GM12873 (cell line): ENCODE data around the gene KLF7.

ENCODE experiments used
- TF ChIP-seq, protein P1 (sequence below): IDR thresholded peaks from 2 replicates; pipeline ENCODE4 v1.5.1; 2012; ENCODE audit warnings: low read depth, mild to moderate bottlenecking, moderate library complexity, low read length, control low read depth; ENCODE audit not compliant: insufficient read depth; ENCODE audit errors: missing control alignments

Gene KLF7

DNA sequence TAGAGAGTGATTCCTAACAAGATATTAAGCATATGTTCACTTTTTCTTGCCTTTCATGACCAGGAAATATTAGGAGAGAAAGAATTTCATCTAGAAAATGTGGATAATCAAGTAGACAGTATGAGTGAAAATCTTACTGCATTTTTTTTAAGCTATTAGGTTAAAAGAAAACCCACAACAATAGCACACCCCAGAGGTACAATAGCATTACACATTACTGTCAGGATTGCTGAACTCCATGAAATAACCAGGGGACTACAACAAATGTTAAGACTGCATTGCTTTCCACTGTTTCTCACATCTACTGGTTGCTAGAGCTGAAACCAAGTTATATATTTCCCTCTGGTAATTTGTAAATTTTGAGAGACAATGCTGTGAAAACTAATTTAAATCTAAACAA, 33.7 kb downstream of the KLF7 start:
- TF ChIP-seq, protein P1, sequence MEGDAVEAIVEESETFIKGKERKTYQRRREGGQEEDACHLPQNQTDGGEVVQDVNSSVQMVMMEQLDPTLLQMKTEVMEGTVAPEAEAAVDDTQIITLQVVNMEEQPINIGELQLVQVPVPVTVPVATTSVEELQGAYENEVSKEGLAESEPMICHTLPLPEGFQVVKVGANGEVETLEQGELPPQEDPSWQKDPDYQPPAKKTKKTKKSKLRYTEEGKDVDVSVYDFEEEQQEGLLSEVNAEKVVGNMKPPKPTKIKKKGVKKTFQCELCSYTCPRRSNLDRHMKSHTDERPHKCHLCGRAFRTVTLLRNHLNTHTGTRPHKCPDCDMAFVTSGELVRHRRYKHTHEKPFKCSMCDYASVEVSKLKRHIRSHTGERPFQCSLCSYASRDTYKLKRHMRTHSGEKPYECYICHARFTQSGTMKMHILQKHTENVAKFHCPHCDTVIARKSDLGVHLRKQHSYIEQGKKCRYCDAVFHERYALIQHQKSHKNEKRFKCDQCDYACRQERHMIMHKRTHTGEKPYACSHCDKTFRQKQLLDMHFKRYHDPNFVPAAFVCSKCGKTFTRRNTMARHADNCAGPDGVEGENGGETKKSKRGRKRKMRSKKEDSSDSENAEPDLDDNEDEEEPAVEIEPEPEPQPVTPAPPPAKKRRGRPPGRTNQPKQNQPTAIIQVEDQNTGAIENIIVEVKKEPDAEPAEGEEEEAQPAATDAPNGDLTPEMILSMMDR, result no peak

DNA sequence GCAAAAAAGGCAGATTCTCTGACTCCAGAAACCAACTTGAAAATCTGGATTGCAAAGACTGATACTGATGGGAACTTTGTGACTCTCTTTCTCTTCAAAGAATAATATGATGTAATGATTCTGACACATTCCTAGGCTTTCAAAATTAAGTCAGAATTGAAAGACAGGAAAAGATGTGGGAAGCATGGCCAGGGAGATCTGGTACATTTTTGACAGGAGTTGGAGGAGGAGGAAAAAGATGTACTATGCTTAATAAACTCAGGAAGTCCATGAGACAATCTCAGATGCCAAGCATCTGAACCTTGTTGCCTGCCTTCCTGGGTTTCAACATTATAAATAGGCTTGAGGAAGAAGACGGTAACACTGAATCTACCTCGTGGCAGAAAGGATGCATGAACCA, 34.2 kb downstream of the KLF7 start:
- TF ChIP-seq, protein P1, result no peak

DNA sequence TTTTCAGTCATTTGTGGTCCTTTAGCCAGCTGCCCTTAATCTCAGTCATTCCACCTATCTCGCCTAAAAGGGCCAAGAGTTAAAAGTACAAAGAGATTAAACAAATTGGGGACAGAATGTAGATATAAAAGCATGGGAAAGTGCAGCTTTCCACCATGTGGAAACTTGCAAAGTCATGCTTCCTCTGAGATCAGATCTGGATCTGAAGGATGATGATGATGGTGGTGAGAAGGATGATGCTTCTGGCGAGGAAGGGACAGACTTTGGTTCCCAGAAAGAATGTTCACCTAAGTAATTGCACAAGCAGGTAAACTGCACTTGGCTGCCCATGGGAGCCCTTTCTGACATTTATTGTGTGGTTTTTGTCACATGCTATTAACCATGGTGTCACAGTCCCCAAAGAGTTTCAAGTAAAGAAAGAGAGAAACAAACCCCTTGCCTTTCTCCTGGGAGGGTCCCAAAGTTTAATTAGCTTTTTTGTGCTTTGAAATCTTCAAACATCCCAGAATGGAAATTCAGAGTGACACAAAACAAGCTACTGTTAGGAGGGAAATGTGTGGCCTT, 34.7 kb downstream of the KLF7 start:
- TF ChIP-seq, protein P1, result no peak

DNA sequence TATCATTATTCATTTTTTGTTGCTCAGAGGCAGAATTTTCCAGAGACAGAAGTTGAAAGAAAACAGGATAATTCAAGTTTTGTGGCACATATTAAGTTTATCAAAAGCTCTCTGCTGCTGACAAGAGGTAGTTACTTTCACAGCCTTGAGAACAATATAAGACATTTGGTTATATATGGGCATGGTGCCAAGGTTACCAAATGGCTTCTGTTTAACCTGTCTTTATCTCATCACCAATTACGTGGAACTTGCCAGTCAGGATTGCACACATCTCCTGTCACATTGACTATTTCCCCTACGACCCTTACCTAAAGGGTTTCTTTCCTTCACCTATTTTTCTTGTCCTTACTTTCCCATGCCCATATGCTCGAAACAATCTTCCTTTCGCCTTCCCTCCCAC, 35.9 kb downstream of the KLF7 start:
- TF ChIP-seq, protein P1, result no peak

DNA sequence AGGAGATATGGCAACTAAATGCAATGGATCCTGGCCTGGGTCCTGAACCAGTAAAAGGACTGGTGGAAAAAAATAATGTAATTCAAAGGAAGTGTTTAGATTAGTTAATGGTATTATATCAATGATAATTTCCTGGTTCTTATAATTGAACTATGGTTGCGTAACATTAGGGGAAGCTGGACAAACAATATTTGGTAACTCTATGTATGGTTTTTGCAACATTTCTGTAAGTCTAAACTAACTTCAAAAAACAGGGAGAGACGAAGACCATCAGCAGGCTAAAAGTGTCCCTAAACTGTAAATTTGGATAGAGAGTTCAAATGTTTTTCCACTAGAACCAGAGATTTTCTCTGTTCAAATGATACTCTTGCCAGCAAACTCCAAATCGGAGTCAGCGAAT, 36.9 kb downstream of the KLF7 start:
- TF ChIP-seq, protein P1, result no peak

DNA sequence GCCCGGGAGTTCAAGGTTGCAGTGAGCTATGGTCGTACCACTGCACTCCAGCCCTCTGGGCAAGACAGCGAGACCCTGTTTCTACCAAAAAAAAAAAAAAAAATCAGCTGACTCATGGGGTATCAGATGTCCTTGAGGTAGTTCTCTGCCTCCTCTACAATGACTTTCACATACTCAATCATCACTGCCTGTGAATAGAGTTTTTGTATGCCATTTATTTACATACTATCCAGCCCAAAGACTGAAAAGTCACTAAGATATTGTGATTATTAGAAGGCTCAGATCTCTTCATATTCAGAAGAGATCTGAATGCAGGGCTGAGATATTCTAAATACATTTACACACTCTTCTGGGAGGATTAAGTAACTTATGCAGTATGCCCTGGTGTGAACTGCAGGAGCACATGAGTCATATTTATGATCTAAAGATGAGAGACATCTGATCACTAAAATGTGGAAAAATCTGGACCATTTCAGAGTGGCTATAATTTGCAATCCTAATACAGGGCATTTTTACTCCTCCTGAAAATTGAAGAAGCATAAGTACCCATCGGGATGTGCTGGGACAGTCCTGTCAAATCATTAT, 38.9 kb downstream of the KLF7 start:
- TF ChIP-seq, protein P1, result no peak

DNA sequence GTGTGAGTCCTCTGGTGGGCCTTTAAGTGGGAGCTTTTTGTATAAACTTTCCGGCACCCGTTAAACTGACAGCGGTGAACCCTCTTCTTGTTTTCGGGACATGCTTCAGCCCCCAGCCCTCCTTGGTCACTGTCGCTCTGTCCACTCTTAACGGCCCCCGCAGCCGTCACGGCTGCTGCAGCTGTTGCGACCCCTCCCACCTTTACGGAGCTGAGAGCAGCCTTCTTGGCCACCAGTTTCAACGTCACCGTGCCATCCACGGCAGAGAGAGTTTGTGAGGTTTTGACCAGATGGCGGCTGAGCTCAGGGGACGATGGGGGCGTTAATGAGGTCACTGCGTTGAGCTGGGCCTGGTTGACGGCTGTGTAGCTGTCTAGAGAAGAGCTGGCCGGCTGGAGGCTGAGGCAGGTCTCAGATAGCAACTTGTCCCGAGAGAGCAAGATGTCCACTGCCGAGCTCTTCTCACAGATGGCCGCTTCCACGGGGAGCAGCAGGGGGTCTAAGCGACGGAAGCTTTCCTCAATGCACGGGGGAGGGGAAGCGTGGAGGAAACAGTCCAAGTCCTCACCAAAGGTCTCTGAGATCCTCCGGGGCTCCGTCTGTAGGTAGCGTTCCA, 41.9 kb downstream of the KLF7 start:
- TF ChIP-seq, protein P1, result no peak
